HG03196 (cell line): ENCODE measurements around the gene ANKRD18A.
A peak's percentile ranks its signal among the peaks of the same experiment; 100 is the strongest.
"Not testable (repeated sequence)": the region's sequence is repeated elsewhere in the genome, so short reads cannot be mapped to it uniquely, and the experiment has no call there.

Experiments used
- ATAC-seq: cut with Tn5 transposase; IDR thresholded peaks from one replicate; pipeline ENCODE4 v1.9.1; 2021; ENCODE audit not compliant: unreplicated experiment

Gene ANKRD18A

GRCh38 chr9:38629511-38629910 lies 9.1 kb upstream of the ANKRD18A start:
- ATAC-seq: no peak

DNA sequence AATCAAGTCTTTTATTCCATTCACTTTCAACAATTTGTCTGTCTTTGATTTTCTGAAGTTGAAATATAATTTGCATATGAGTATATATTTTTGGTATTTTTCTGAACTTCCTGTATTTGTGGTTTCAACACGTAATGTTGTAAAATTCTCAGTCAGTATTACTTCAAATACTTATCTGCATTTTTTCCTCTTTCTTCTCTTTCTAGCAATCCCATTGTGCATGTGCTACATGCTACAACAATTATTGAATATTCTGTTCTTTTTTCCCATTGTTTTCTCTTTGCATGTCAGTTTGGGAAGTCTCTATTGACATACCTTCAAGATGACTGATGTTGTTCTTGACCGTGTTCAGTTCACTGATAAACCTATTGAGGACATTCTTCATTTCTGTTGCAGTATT lies 5.6 kb upstream of the ANKRD18A start:
- ATAC-seq: no peak

DNA sequence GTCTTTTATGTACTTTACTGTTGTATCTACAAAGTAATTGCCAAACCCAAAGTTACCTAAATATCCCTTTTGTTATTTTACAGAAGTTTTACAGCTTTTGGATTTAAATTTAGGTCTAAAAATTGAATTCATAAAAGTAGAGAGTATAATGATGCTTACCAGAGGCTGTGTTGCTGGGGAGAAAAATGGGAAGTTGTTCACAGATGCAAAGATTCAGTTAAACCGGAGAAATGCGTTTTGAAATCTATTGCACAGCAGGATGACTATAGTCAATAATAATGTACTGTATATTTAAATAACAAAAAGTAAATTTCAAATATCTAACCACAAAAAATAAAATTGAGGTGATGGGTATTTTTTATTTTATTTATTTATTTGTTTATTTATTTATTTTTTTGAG lies 2.6 kb upstream of the ANKRD18A start:
- no peak for ATAC-seq

- no peak for ATAC-seq
Observed at GRCh38 chr9:38622288-38622674, 1.9 kb upstream of the ANKRD18A start.

GRCh38 chr9:38621434-38622287 lies 1.3 kb upstream of the ANKRD18A start:
- ATAC-seq: peak; percentile 30

- no peak for ATAC-seq
Observed at GRCh38 chr9:38619556-38620447, 594 bp downstream of the ANKRD18A start.

DNA sequence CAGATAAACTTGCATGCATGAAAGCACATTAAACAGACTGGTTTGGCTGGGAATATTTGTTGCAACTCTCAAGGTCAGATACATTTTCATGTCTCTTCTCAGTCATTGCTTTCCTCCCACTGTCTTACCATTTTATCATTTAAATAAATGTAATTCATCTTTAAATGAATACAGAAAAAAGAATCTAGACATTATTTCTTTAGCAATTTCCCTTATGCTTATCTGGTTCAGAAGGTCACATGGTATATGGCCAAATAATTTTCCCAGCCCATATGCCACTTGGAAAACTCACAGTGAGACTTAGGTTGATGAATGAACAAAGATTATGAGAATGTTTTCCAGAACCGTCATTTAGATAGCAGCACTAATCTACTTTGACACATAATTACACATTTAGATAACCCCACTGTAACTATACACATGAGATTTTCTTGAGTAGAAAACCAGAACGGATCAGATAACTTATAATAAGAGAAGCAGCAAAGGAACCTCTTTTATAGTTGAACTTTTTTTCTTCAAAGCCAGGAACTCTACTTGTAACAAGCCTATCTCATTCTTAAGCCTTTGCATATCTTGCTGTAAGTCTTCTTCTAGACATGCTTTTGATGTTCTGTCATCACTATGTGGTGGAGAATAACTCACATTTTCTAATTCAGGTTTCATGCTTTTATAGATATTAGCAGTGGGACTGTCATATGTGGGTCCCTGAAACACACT lies 22.2 kb downstream of the ANKRD18A start:
- not testable (repeated sequence) for ATAC-seq

DNA sequence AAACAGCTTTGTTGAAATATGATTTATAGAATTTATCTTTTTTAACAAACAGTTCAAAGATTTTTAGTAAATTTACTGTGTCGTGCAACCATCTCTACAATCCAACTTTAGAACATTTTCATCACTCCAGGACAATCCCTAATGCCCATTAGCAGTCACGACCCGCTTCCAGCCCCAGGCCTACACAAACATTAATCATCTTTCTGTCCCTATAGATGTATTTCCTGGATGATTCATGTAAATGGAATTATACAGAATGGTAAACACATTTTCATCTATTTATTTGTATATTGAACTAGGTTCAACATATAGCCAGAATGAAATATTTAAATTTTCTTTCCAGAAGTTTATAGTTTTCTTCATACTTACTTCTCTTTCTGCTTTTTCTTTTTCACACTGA lies 25.3 kb downstream of the ANKRD18A start:
- ATAC-seq: not testable (repeated sequence)

DNA sequence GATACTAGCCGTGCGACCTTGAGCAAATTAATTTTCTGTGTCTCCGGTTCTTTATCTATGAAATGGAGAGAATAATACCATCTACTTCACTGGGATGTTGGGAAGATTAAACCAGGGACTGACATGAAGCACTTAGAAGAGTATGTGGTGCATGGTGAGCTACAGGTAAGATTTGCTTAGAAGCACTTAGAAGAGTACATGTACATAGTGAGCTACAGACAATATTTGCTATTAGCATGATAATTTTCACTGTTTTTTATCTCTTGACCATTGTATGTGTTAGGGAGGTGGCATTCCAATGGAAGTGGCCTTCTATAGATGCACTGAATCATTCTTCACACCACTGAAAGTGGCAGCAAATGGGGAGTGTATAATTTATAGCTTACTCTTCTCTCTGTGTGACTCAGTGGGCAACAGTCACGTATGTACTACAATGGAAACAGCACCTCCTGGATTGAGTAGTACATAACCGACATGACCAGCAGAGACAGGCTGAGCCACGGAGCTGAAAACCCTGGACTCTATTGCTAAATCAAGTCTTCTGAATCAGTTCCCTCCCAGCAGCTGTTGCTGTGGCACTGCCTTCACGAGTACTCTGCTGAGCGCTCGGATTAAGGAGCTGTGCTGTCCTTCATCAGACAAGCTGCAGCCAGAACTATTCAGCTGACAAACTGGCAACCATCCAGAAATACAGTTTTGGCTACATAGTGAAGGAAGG lies 28.9 kb downstream of the ANKRD18A start:
- ATAC-seq: not testable (repeated sequence)

DNA sequence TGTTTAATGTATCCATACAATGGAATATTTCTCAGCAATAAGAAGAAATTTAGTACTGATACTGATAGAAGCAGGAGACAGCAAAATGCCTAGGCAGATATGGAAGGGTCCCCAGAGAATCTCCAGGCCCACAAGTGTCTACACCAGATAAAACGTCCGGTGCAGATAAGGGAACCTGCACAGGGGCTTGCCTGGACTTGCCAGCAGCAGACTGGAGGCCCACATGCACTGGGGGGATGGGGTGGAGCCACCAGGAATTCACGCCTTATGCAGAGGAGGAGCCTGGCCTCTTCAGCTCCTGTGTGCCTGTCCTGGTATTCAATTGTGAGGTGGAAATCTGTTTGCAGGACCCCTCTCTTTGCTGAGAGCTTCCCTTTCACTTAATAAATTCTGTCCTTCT lies 36.6 kb downstream of the ANKRD18A start:
- ATAC-seq: not testable (repeated sequence)

- not testable (repeated sequence) for ATAC-seq
Observed at GRCh38 chr9:38580112-38580511, 40.3 kb downstream of the ANKRD18A start.

DNA sequence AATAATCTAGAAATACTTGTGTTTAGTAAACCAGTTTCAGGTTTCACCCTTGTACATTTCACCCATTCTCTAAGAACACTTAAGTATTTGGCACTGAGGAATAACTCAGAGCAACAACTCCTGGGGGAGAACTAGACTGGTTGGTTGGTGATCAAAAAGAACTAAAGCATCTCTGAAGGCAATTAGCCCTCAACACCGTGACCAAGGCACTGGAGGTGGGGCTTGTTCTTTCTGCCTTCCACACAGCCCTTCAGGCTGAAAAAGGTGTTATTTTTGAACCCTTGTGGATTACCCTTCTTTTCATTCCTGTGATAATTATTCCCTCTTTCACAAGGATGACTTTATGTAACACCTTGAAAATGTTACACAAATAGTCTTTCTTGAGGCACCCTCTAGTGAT lies 44.2 kb downstream of the ANKRD18A start:
- ATAC-seq: not testable (repeated sequence)

- ATAC-seq: not testable (repeated sequence)
Observed at GRCh38 chr9:38566048-38566447, 54.3 kb downstream of the ANKRD18A start.

- not testable (repeated sequence) for ATAC-seq
Observed at GRCh38 chr9:38565178-38565577, 55.2 kb downstream of the ANKRD18A start.

DNA sequence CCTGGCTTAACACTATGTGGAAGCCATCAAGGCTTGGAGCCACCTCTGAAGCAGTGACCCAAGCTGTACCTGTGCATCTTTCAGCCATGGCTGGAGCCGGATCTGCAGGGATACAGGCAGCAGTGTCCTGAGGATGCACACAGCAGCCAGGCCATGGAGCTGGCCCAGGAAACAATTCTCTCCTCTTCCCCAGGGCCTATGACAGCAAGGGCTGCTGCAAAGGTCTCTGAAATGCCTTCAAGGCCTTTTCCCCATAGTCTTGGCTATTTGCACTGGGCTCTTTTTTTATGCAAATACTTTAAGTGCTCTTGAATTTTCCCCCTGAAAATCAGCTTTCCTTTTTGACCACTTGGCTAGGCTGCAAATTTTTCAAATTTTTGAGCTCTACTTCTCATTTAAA lies 56.5 kb downstream of the ANKRD18A start:
- ATAC-seq: not testable (repeated sequence)

- not testable (repeated sequence) for ATAC-seq
Observed at GRCh38 chr9:38561134-38561533, 59.3 kb downstream of the ANKRD18A start.

- not testable (repeated sequence) for ATAC-seq
Observed at GRCh38 chr9:38559172-38559571, 61.2 kb downstream of the ANKRD18A start.

GRCh38 chr9:38557746-38558145 lies 62.6 kb downstream of the ANKRD18A start:
- not testable (repeated sequence) for ATAC-seq

DNA sequence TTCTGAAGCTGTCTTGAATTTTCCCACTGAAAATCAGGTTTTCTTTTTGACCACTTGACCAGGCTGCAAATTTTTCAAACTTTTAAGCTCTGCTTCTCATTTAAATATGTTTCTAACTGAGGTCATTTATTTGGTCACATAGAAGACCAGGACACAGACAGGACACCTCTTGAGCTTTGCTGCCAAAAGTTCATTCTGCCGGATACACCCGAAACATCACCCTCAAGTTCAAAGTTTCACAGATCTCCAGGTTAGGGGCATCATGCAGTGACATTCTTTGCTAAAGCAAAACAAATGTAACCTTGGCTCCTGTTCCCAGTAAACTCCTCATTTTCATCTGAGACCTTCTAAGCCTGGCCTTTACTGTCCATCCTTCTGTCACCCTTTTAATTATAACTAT lies 65.4 kb downstream of the ANKRD18A start:
- not testable (repeated sequence) for ATAC-seq

- ATAC-seq: not testable (repeated sequence)
Observed at GRCh38 chr9:38553019-38553418, 67.4 kb downstream of the ANKRD18A start.
